Kidney (tissue), 14 donors: ENCODE results near the gene RASGEF1C. TPM values are rescaled to one million over a fixed set of nuclear protein-coding genes. Genes with fewer than 3 reads are reported as not detected.

ENCODE experiments used
- DNase-seq, 5 donors: peaks; one replicate each; pipeline ENCODE4 v3.0.0-alpha.2; 2013 to 2020
- FAIRE-seq: peaks from 2 replicates; lab custom pipeline; 2012; peaks lifted over from hg19 to GRCh38; lab: Jason Lieb, UNC
- H3K27ac ChIP-seq, 2 donors: one replicate each; pipeline ENCODE4 v1.7.0; 2013; ENCODE audit warnings: low read depth in 2 of 2, low read length in 2 of 2, inconsistent platforms in 1 of 2
- H3K27me3 ChIP-seq: one replicate; pipeline ENCODE4 v1.7.1; 2013; ENCODE audit warnings: low read length, inconsistent platforms; ENCODE audit not compliant: control insufficient read depth, insufficient read depth
- H3K36me3 ChIP-seq, 3 donors: one replicate each; pipeline versions ENCODE4 v1.7.0 to v1.7.1; 2013; ENCODE audit warnings: low read length in 3 of 3, control low read depth in 1 of 3, inconsistent platforms in 1 of 3; ENCODE audit not compliant: insufficient read depth in 3 of 3, control insufficient read depth in 2 of 3
- H3K4me1 ChIP-seq, 3 donors: one replicate each; pipeline versions ENCODE4 v1.7.0 to v1.7.1; 2013; ENCODE audit warnings: low read length in 3 of 3, inconsistent platforms in 1 of 3, low read depth in 1 of 3; ENCODE audit not compliant: control insufficient read depth in 2 of 3, insufficient read depth in 2 of 3
- H3K4me3 ChIP-seq, 3 donors: one replicate each; pipeline versions ENCODE4 v1.7.0 to v1.8.1; 2013; ENCODE audit warnings: low read length in 3 of 3, control low read depth in 1 of 3, inconsistent platforms in 1 of 3
- H3K9ac ChIP-seq, 3 donors: one replicate each; pipeline versions ENCODE4 v1.7.0 to v1.7.1; 2013; ENCODE audit warnings: low read length in 3 of 3, control low read depth in 1 of 3, inconsistent platforms in 1 of 3
- H3K9me3 ChIP-seq, 3 donors: one replicate each; pipeline versions ENCODE4 v1.7.0 to v1.7.1; 2013; ENCODE audit warnings: low read length in 3 of 3, control low read depth in 1 of 3, inconsistent platforms in 1 of 3; ENCODE audit not compliant: control insufficient read depth in 2 of 3, insufficient read depth in 1 of 3
- CTCF ChIP-seq: IDR thresholded peaks from 3 replicates; pipeline ENCODE4 v1.5.1; 2012; ENCODE audit warnings: mild to moderate bottlenecking, moderate library complexity, borderline replicate concordance; ENCODE audit not compliant: insufficient read depth; ENCODE audit errors: extremely low read depth
- intact Hi-C: fragments of 100-400 bp; cut with DNase I; formaldehyde crosslinking; loops from one replicate; pipeline ENCODE4 v1.11.1; 2022
- polyA plus RNA-seq: library from polyadenylated mRNA; stranded (reverse); fragments of 350-450 nt; fragmentation: Illumina TruSeq; extraction: RNeasy Lipid Tissue Mini Kit (QIAGEN cat#74804); gene quantifications from one replicate; pipeline ENCODE4 v1.2.3, GENCODE V29; 2014; ENCODE audit warnings: low read depth, low replicate concordance; ENCODE audit not compliant: insufficient read depth
- total RNA-seq: library from RNA; stranded (reverse); fragmentation: NEBNext Ultra II Directional; extraction: Animal tissue kit (Norgen Biotek cat#: 25700); gene quantifications from one replicate; pipeline ENCODE4 v1.2.1, GENCODE V29; 2021
- donor health status: control.
- donor health status: control.
- donor health status: control.
- donor health status: control.
- donor health status: control.
- donor health status: DM: yes; HTN: yes; CAD: no.
- donor health status: Normal renal cell carcinoma (clear cell type).

RASGEF1C gene
- total and polyA plus RNA-seq, 2 donors from 2014 or later = 0.15 to 0.16 TPM

- peak in 1 of 5 donors; percentile 37 for DNase-seq
- Histone ChIP-seq H3K27ac (no peak overlapping the region), H3K9ac (no peak overlapping the region), H3K4me1 (no peaks in the 10 kb centered on the region), H3K4me3 (no peak overlapping the region), H3K36me3 (no peaks in the 10 kb centered on the region), H3K9me3 (no peaks in the 10 kb centered on the region), H3K27me3 (no peaks in the 10 kb centered on the region)
- TF ChIP-seq CTCF = no peak
- intact Hi-C loops = no loop called here
- FAIRE-seq = no peak
Measured at GRCh38 chr5:180140079-180140554, 68.9 kb downstream of the RASGEF1C start.

DNA sequence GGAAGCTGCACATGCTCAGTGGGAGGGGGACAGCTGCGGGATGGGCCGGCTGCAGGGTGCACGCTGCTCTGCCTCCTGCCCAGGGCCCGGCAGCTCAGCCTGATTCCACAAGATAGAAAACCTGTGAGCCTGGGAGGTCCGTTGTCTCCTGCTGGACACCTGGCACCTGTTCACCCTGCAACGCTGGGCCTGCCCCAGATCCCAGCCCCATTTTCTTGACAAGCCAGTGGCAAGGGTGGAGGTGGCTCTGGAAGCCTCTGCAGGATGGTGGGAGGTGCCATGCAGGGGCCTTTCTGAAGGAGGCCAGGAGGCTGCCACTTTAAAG lies 69.3 kb downstream of the RASGEF1C start:
- Histone ChIP-seq H3K4me3 (no peak overlapping the region), H3K4me1 (no peaks in the 10 kb centered on the region), H3K36me3 (no peaks in the 10 kb centered on the region), H3K9me3 (no peaks in the 10 kb centered on the region), H3K27ac (no peak overlapping the region), H3K9ac (no peak overlapping the region), H3K27me3 (no peaks in the 10 kb centered on the region)
- FAIRE-seq (no peak), DNase-seq (peak in 1 of 5 donors; percentile 56)
- intact Hi-C loops = no loop called here
- no peak for TF ChIP-seq CTCF

DNA sequence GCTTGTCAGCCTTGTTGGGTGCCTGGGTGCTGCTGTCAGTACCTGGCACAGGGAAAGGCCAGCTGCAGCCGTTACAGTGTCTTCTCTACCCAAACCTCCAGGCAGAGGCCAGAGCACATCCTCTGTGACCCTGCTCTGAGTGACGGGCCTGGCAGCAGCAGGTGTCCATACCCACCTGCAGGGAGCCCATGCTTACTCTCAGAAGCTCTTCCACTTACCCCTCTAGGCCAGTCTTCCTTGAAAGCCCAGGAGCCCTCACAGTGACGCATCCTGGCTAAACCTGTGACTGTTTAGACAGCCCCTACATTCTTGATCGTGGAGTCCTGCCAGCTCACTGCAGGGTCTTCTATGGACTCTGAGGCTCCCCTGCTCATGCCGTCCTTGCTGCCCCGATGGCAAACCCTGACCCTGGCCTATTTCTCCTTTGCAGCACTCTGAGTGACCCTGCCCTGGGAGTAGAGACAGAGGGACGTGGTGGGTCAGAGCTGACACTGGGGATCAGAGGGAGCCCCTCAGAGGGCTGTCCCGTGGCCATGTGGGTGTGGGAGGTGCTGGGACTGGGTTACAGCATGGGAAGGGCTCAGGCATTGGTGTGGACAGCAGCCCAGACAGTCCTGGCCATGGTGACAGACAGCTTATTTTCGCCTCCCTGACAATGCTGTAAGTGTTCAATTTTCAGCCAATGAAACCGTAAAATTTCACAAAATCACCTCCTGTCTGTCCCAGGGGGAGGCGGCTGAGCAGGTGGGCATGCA lies 69.9 kb downstream of the RASGEF1C start:
- Histone ChIP-seq H3K4me1 (no peaks in the 10 kb centered on the region), H3K9ac (no peak overlapping the region), H3K27me3 (no peaks in the 10 kb centered on the region), H3K36me3 (no peaks in the 10 kb centered on the region), H3K9me3 (no peaks in the 10 kb centered on the region), H3K27ac (no peak overlapping the region), H3K4me3 (no peak overlapping the region)
- intact Hi-C loops = no loop called here
- TF ChIP-seq CTCF = no peak
- DNase-seq = peak in 2 of 5 donors; percentile 2 to 38
- FAIRE-seq = no peak
